H9 (cell line): ENCODE data around the gene PCBP4. TPM values are rescaled to one million over a fixed set of nuclear protein-coding genes. Genes with fewer than 3 reads are reported as not detected.

ENCODE experiments used
- DNase-seq: peaks from one replicate; pipeline ENCODE4 v3.0.0-alpha.2; 2017
- H2AFZ ChIP-seq: one replicate; pipeline ENCODE4 v1.6.1; 2013; ENCODE audit warnings: mild to moderate bottlenecking, low read length, control low read depth, moderate library complexity
- H2AK5ac ChIP-seq: 2 replicates; pipeline ENCODE4 v1.6.1; 2013; ENCODE audit warnings: low read length, control low read depth, mixed read lengths; ENCODE audit not compliant: insufficient read length
- H2BK120ac ChIP-seq: one replicate; pipeline ENCODE4 v1.6.1; 2013; ENCODE audit warnings: low read depth, mild to moderate bottlenecking, low read length, control low read depth, inconsistent platforms; ENCODE audit not compliant: poor library complexity, severe bottlenecking
- H2BK12ac ChIP-seq: 2 replicates; pipeline ENCODE4 v1.6.1; 2013; ENCODE audit warnings: low read length, control low read depth, mixed read lengths, low read depth; ENCODE audit not compliant: insufficient read length
- H2BK15ac ChIP-seq: 2 replicates; pipeline ENCODE4 v1.6.1; 2013; ENCODE audit warnings: low read depth, low read length, control low read depth
- H2BK20ac ChIP-seq: one replicate; pipeline ENCODE4 v1.6.1; 2013; ENCODE audit warnings: low read depth, mild to moderate bottlenecking, low read length, control low read depth, inconsistent platforms; ENCODE audit not compliant: poor library complexity, severe bottlenecking
- H2BK5ac ChIP-seq: 2 replicates; pipeline ENCODE4 v1.6.1; 2013; ENCODE audit warnings: low read length, control low read depth, mixed read lengths; ENCODE audit not compliant: insufficient read length
- H3K14ac ChIP-seq: 2 replicates; pipeline ENCODE4 v1.6.1; 2013; ENCODE audit warnings: low read length, control low read depth; ENCODE audit not compliant: insufficient read depth
- H3K18ac ChIP-seq: 2 replicates; pipeline ENCODE4 v1.6.1; 2013; ENCODE audit warnings: low read depth, mild to moderate bottlenecking, mixed read lengths, low read length, control low read depth; ENCODE audit not compliant: insufficient read length
- H3K23ac ChIP-seq: 2 replicates; pipeline ENCODE4 v1.6.1; 2013; ENCODE audit warnings: low read length, control low read depth, mixed read lengths, low read depth; ENCODE audit not compliant: insufficient read length
- H3K23me2 ChIP-seq: 2 replicates; pipeline ENCODE4 v1.6.1; 2013; ENCODE audit warnings: low read depth, mild to moderate bottlenecking, mixed read lengths, low read length, control low read depth; ENCODE audit not compliant: insufficient read length, poor library complexity, severe bottlenecking
- H3K27ac ChIP-seq: 2 replicates; pipeline ENCODE4 v1.5.1; 2013; ENCODE audit warnings: low read length, control low read depth, mixed read lengths, low read depth; ENCODE audit not compliant: insufficient read length
- H3K27me3 ChIP-seq: 2 replicates; pipeline ENCODE4 v1.6.1; 2013; ENCODE audit warnings: low read length, control low read depth, inconsistent platforms; ENCODE audit not compliant: insufficient read depth
- H3K4ac ChIP-seq: 2 replicates; pipeline ENCODE4 v1.6.1; 2013; ENCODE audit warnings: low read depth, mild to moderate bottlenecking, control low read depth, inconsistent platforms, low read length, moderate library complexity
- H3K4me1 ChIP-seq: 2 replicates; pipeline ENCODE4 v1.6.1; 2013; ENCODE audit warnings: low read length, control low read depth, inconsistent platforms; ENCODE audit not compliant: insufficient read depth
- H3K4me2 ChIP-seq: 2 replicates; pipeline ENCODE4 v1.6.1; 2013; ENCODE audit warnings: low read length, control low read depth, mixed read lengths; ENCODE audit not compliant: insufficient read length, insufficient read depth
- H3K56ac ChIP-seq: 2 replicates; pipeline ENCODE4 v1.6.1; 2013; ENCODE audit warnings: low read depth, mild to moderate bottlenecking, mixed read lengths, low read length, control low read depth; ENCODE audit not compliant: insufficient read length
- H3K79me1 ChIP-seq: 2 replicates; pipeline ENCODE4 v1.6.1; 2013; ENCODE audit warnings: low read depth, mild to moderate bottlenecking, moderate library complexity, low read length, control low read depth, inconsistent platforms; ENCODE audit not compliant: insufficient read depth, poor library complexity, severe bottlenecking
- H3K79me2 ChIP-seq: 2 replicates; pipeline ENCODE4 v1.6.1; 2013; ENCODE audit warnings: low read length, control low read depth, inconsistent platforms; ENCODE audit not compliant: insufficient read depth
- H3K9ac ChIP-seq: 2 replicates; pipeline ENCODE4 v1.6.1; 2013; ENCODE audit warnings: low read length, control low read depth, mixed read lengths; ENCODE audit not compliant: insufficient read length; ENCODE audit errors: extremely low read depth
- H3K9me3 ChIP-seq: one replicate; pipeline ENCODE4 v1.6.1; 2013; ENCODE audit warnings: low read depth, low read length, inconsistent platforms; ENCODE audit not compliant: control insufficient read depth
- H3T11ph ChIP-seq: one replicate; pipeline ENCODE4 v1.6.1; 2013; ENCODE audit warnings: mild to moderate bottlenecking, low read length, control low read depth, inconsistent platforms
- H4K20me1 ChIP-seq: one replicate; pipeline ENCODE4 v1.6.1; 2013; ENCODE audit not compliant: control insufficient read depth, insufficient read length, insufficient read depth
- H4K5ac ChIP-seq: 2 replicates; pipeline ENCODE4 v1.6.1; 2013; ENCODE audit warnings: low read depth, mild to moderate bottlenecking, mixed read lengths, low read length, control low read depth; ENCODE audit not compliant: insufficient read length
- H4K8ac ChIP-seq: replicated peaks from 2 replicates; pipeline ENCODE4 v1.6.1; 2013; ENCODE audit warnings: low read length, control low read depth, mixed read lengths, low read depth; ENCODE audit not compliant: insufficient read length
- H4K91ac ChIP-seq: 2 replicates; pipeline ENCODE4 v1.6.1; 2013; ENCODE audit warnings: low read depth, mild to moderate bottlenecking, moderate library complexity, mixed read lengths, low read length, control low read depth; ENCODE audit not compliant: insufficient read length
- H3K27ac Mint-ChIP-seq, 3 experiments: 2 replicates in 2 of 3; 3 replicates in 1 of 3; pipeline ENCODE4 v1.8.0; 2020 to 2021; ENCODE audit warnings: mixed read lengths in 3 of 3, mild to moderate bottlenecking in 1 of 3, moderate library complexity in 1 of 3
- H3K27me3 Mint-ChIP-seq: 2 replicates; pipeline ENCODE4 v1.8.0; 2021; ENCODE audit warnings: low read depth, mild to moderate bottlenecking, moderate library complexity, mixed read lengths
- H3K36me3 Mint-ChIP-seq, 3 experiments: 2 replicates in 2 of 3; 3 replicates in 1 of 3; pipeline ENCODE4 v1.8.0; 2020 to 2021; ENCODE audit warnings: low read depth in 3 of 3, mixed read lengths in 3 of 3; ENCODE audit not compliant: insufficient read depth in 1 of 3
- H3K4me1 Mint-ChIP-seq, 2 experiments: 2 replicates each; pipeline ENCODE4 v1.8.0; 2020; ENCODE audit warnings: mixed read lengths in 2 of 2
- H3K4me3 Mint-ChIP-seq, 2 experiments: 2 replicates in 1 of 2; 3 replicates in 1 of 2; pipeline ENCODE4 v1.8.0; 2020 to 2021; ENCODE audit warnings: mild to moderate bottlenecking in 2 of 2, mixed read lengths in 2 of 2, moderate library complexity in 1 of 2
- H3K9me3 Mint-ChIP-seq, 2 experiments: 2 replicates in 1 of 2; 3 replicates in 1 of 2; pipeline ENCODE4 v1.8.0; 2020; ENCODE audit warnings: mild to moderate bottlenecking in 2 of 2, mixed read lengths in 2 of 2, moderate library complexity in 1 of 2
- WGBS: extraction: QIAGEN DNeasy Blood & Tissue Kit; methylation state at CpG from one replicate; pipeline ENCODE4 v1.1.7; 2013; ENCODE audit warnings: missing lambda C conversion rate, low lambda C conversion rate, mixed read lengths; ENCODE audit not compliant: insufficient read length; ENCODE audit errors: extremely low coverage; 5-methylcytosine and 5-hydroxymethylcytosine counted together
- total RNA-seq: library from RNA; stranded (reverse); gene quantifications from 2 replicates; pipeline ENCODE4 v1.2.1, GENCODE V29; 2021
- TF ChIP-seq, protein P1 (sequence below): fragments of 200-600 bp; sonication (generic); conservative IDR thresholded peaks from 3 replicates; pipeline ENCODE4 v1.8.0; 2021; ENCODE audit warnings: antibody characterized with exemption, mild to moderate bottlenecking

The PCBP4 gene
- total RNA-seq, 1 experiment from 2014 or later, result 24.6 TPM

DNA sequence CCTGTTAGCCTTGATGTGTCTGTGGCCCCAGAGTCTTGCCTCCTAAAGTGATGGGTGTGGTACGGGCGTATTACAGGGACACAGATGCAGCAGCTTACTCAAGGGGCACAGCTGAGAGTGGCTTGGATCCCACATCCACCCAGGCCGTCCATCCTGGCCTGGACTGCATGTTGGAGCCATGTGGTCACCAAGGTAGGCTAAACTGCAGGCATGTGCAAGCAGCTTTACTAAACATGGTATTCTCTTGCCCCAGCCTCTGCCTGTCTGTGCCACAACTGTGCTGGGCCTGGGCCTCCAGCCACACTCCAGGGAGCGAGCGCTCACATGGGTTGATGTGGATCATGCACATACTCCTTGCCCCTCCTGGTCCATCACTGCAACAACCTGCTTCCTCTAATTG, 18.1 kb downstream of the PCBP4 start:
- no peaks in the 10 kb centered on the region for H3K9me3 ChIP-seq
- H3K18ac ChIP-seq, result no peak overlapping the region
- H3K23me2 ChIP-seq, result no peaks in the 10 kb centered on the region
- no peaks in the 10 kb centered on the region for H3K79me1 ChIP-seq
- H4K91ac ChIP-seq, result no peak overlapping the region
- no peaks in the 10 kb centered on the region for H3K9me3 Mint-ChIP-seq
- no peaks in the 10 kb centered on the region for H3K4me1 ChIP-seq
- H4K20me1 ChIP-seq, result peaks cover 6% of the 10 kb centered on the region
- H4K8ac ChIP-seq, result no peak overlapping the region
- no peaks in the 10 kb centered on the region; a peak in 1 of 4 replicates for H3K4me1 Mint-ChIP-seq
- no peak overlapping the region for H3K27ac Mint-ChIP-seq
- no peak overlapping the region for H2BK12ac ChIP-seq
- no peak overlapping the region for H3K4me2 ChIP-seq
- no peak overlapping the region for H3K56ac ChIP-seq
- DNase-seq, result no peak
- peaks cover 96% of the 10 kb centered on the region for H3K27me3 Mint-ChIP-seq
- H3T11ph ChIP-seq, result no peak overlapping the region
- H3K27ac ChIP-seq, result no peak overlapping the region
- WGBS, result no CpG with 5 or more reads among the region's 5 CpGs
- peaks cover 7% of the 10 kb centered on the region; the same call in 1 of the 2 replicates for H3K27me3 ChIP-seq
- H4K5ac ChIP-seq, result no peak overlapping the region
- no peak overlapping the region for H2BK120ac ChIP-seq
- no peak overlapping the region for H2BK20ac ChIP-seq
- H3K36me3 Mint-ChIP-seq, result no peaks in the 10 kb centered on the region
- no peaks in the 10 kb centered on the region for H3K79me2 ChIP-seq
- no peak overlapping the region for H3K4ac ChIP-seq
- no peak overlapping the region for H3K14ac ChIP-seq
- H2BK15ac ChIP-seq, result no peak overlapping the region
- no peak overlapping the region for H2AK5ac ChIP-seq
- no peak overlapping the region; a peak in 1 of 5 replicates for H3K4me3 Mint-ChIP-seq
- no peak overlapping the region for H3K23ac ChIP-seq
- no peak overlapping the region for H2BK5ac ChIP-seq
- no peak overlapping the region for H3K9ac ChIP-seq
- no peak overlapping the region for H2AFZ ChIP-seq
- TF ChIP-seq, protein P1, sequence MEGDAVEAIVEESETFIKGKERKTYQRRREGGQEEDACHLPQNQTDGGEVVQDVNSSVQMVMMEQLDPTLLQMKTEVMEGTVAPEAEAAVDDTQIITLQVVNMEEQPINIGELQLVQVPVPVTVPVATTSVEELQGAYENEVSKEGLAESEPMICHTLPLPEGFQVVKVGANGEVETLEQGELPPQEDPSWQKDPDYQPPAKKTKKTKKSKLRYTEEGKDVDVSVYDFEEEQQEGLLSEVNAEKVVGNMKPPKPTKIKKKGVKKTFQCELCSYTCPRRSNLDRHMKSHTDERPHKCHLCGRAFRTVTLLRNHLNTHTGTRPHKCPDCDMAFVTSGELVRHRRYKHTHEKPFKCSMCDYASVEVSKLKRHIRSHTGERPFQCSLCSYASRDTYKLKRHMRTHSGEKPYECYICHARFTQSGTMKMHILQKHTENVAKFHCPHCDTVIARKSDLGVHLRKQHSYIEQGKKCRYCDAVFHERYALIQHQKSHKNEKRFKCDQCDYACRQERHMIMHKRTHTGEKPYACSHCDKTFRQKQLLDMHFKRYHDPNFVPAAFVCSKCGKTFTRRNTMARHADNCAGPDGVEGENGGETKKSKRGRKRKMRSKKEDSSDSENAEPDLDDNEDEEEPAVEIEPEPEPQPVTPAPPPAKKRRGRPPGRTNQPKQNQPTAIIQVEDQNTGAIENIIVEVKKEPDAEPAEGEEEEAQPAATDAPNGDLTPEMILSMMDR, result no peak
